HCT116 (cell line): Measurements from ENCODE around the gene HSPG2. TPM values are rescaled to one million over a fixed set of nuclear protein-coding genes. Genes with fewer than 3 reads are reported as not detected.

Source experiments
- ATAC-seq: fragments of 200-7000 bp; cut with Tn5 transposase; 2 replicates; pipeline ENCODE4 v1.9.1; 2020; ENCODE audit warnings: mild to moderate bottlenecking, moderate library complexity
- BruUV-seq: library from RNA; stranded (reverse); fragments of 400-500 nt; replicated peaks from 2 replicates; lab custom pipeline; 2021; lab: Mats Ljungman, UMichigan
- CTCF ChIA-PET: fragments of 300-600 bp; sonication (Branson Sonifier 250); formaldehyde crosslinking; loops from one replicate; lab custom pipeline; 2021; ENCODE audit warnings: antibody characterized with exemption; lab: Charles Lee
- POLR2A ChIA-PET: fragments of 300-600, 350-600 bp; sonication (Branson Sonifier 250); formaldehyde crosslinking; loops from one replicate; lab custom pipeline; 2021; ENCODE audit warnings: antibody characterized with exemption; lab: Charles Lee
- RAD21 ChIA-PET, 2 experiments: fragments of 300-600 bp; sonication (Branson Sonifier 250); formaldehyde crosslinking; loops; one replicate each; lab custom pipeline; 2023; ENCODE audit warnings: low total read pairs in 2 of 2; ENCODE audit not compliant: uncharacterized antibody in 2 of 2, unreplicated experiment in 2 of 2, low non-redundant PET in 1 of 2; lab: Charles Lee
- DNase-seq: peaks from one replicate; pipeline ENCODE4 v3.0.0-alpha.2; 2010; ENCODE audit warnings: low read depth, low spot score
- H2AFZ ChIP-seq: fragments of 200-600 bp; shearing (Covaris generic), sonication (generic); 2 replicates; pipeline ENCODE4 v1.6.1; 2017; ENCODE audit warnings: low read depth, mixed run types, mixed read lengths, antibody characterized with exemption, low read length; ENCODE audit not compliant: poor library complexity, severe bottlenecking
- H3K27ac ChIP-seq: 2 replicates; pipeline ENCODE4 v1.5.1; 2012; ENCODE audit warnings: low read depth, low read length
- H3K27me3 ChIP-seq: fragments of 200-600 bp; sonication (generic); 2 replicates; pipeline ENCODE4 v1.6.1; 2016; ENCODE audit warnings: mixed run types, low read length, mixed read lengths; ENCODE audit not compliant: insufficient read depth
- H3K36me3 ChIP-seq, 2 experiments: fragments of 200-500 bp in 1 of 2; fragments of 200-600 bp in 1 of 2; sonication (Bioruptor generic) in 1 of 2; sonication (generic) in 1 of 2; 2 replicates each; pipeline versions ENCODE4 v1.5.1 to v1.6.1; 2014 to 2016; ENCODE audit warnings: low read length in 2 of 2, inconsistent platforms in 1 of 2, mixed read lengths in 1 of 2, mixed run types in 1 of 2; ENCODE audit not compliant: insufficient read depth in 2 of 2, control insufficient read depth in 1 of 2
- H3K4me1 ChIP-seq, 2 experiments: fragments of 200-600 bp in 1 of 2; sonication (generic) in 1 of 2; 2 replicates each; pipeline versions ENCODE4 v1.5.1 to v1.6.1; 2012 to 2017; ENCODE audit warnings: low read length in 2 of 2, inconsistent platforms in 1 of 2, mild to moderate bottlenecking in 1 of 2, mixed read lengths in 1 of 2, mixed run types in 1 of 2, moderate library complexity in 1 of 2; ENCODE audit not compliant: insufficient read depth in 2 of 2, control insufficient read depth in 1 of 2
- H3K4me2 ChIP-seq: fragments of 200-600 bp; sonication (generic); 2 replicates; pipeline ENCODE4 v1.6.1; 2017; ENCODE audit warnings: mixed run types, low read length, mixed read lengths
- H3K4me3 ChIP-seq, 2 experiments: fragments of 200-600 bp in 1 of 2; sonication (generic) in 1 of 2; replicated peaks in 1 of 2; 2 replicates each; pipeline ENCODE4 v1.5.1; 2011 to 2016; ENCODE audit warnings: low read length in 2 of 2, control low read depth in 1 of 2, low read depth in 1 of 2, mild to moderate bottlenecking in 1 of 2, mixed read lengths in 1 of 2, mixed run types in 1 of 2
- H3K79me2 ChIP-seq: fragments of 200-600 bp; sonication (generic); 2 replicates; pipeline ENCODE4 v1.6.1; 2017; ENCODE audit warnings: mild to moderate bottlenecking, mixed run types, low read length, moderate library complexity, mixed read lengths; ENCODE audit not compliant: insufficient read depth
- H3K9ac ChIP-seq: fragments of 200-600 bp; sonication (generic); 2 replicates; pipeline ENCODE4 v1.6.1; 2016; ENCODE audit warnings: low read length, mixed read lengths
- H3K9me2 ChIP-seq: fragments of 200-600 bp; sonication (generic), shearing (Covaris generic); 2 replicates; pipeline ENCODE4 v1.6.1; 2017; ENCODE audit warnings: mixed run types, mild to moderate bottlenecking, moderate library complexity; ENCODE audit not compliant: insufficient read depth
- H3K9me3 ChIP-seq, 2 experiments: fragments of 200-500 bp in 1 of 2; fragments of 200-600 bp in 1 of 2; sonication (Bioruptor generic) in 1 of 2; sonication (generic) in 1 of 2; 2 replicates each; pipeline ENCODE4 v1.6.1; 2014 to 2017; ENCODE audit warnings: low read length in 2 of 2, mixed read lengths in 2 of 2, inconsistent platforms in 1 of 2, low read depth in 1 of 2, mild to moderate bottlenecking in 1 of 2, mixed run types in 1 of 2, moderate library complexity in 1 of 2; ENCODE audit not compliant: control insufficient read depth in 1 of 2, insufficient read depth in 1 of 2
- H4K20me1 ChIP-seq: fragments of 200-600 bp; sonication (generic), shearing (Covaris generic); 2 replicates; pipeline ENCODE4 v1.6.1; 2017; ENCODE audit warnings: mixed run types, mild to moderate bottlenecking, moderate library complexity; ENCODE audit not compliant: insufficient read depth
- ATF3 ChIP-seq: IDR thresholded peaks from 2 replicates; pipeline ENCODE4 v1.6.1; 2012
- MAX ChIP-seq: IDR thresholded peaks from 2 replicates; pipeline ENCODE4 v1.6.1; 2012
- POLR2AphosphoS5 ChIP-seq: IDR thresholded peaks from 2 replicates; pipeline ENCODE4 v1.6.1; 2011; ENCODE audit warnings: mild to moderate bottlenecking, low read depth, low read length, moderate library complexity
- SP1 ChIP-seq: IDR thresholded peaks from 2 replicates; pipeline ENCODE4 v1.6.1; 2012; ENCODE audit warnings: low read depth
- SRF ChIP-seq: IDR thresholded peaks from 2 replicates; pipeline ENCODE4 v1.6.1; 2012; ENCODE audit warnings: low read depth
- ZBTB33 ChIP-seq: IDR thresholded peaks from 2 replicates; pipeline ENCODE4 v1.6.1; 2011; ENCODE audit warnings: mild to moderate bottlenecking, low read length, moderate library complexity; ENCODE audit not compliant: insufficient replicate concordance; ENCODE audit errors: extremely low read depth
- intact Hi-C: fragments of 100-400 bp; cut with micrococcal nuclease; formaldehyde crosslinking; loops from 2 replicates; pipeline ENCODE4 v1.10.0; 2022
- total RNA-seq: library from RNA; stranded (reverse); gene quantifications from one replicate; pipeline ENCODE4 v1.2.1, GENCODE V29; 2021; ENCODE audit not compliant: unreplicated experiment

Gene HSPG2
- total RNA-seq, 1 experiment from 2014 or later = 55.7 TPM

GRCh38 chr1:21818656-21819055 is 118.5 kb downstream of the HSPG2 start:
- no peaks in the 10 kb centered on the region for H3K27me3 ChIP-seq
- H3K4me1 ChIP-seq = peaks cover 11 to 23% of the 10 kb centered on the region in 2 experiments; a peak in 3 of 4 replicates
- ChIA-PET RAD21 (no interaction called here), POLR2A (no interaction called here), CTCF (no interaction called here)
- H3K9me2 ChIP-seq = no peaks in the 10 kb centered on the region
- intact Hi-C loops = no loop called here
- ATAC-seq = peak; percentile 80
- H3K27ac ChIP-seq = no peak overlapping the region
- H3K9ac ChIP-seq = no peak overlapping the region
- BruUV-seq = no TSS peak
- H3K36me3 ChIP-seq = no peaks in the 10 kb centered on the region
- DNase-seq = peak; percentile 12
- no peaks in the 10 kb centered on the region for H3K79me2 ChIP-seq
- no peaks in the 10 kb centered on the region for H4K20me1 ChIP-seq
- no peaks in the 10 kb centered on the region for H3K9me3 ChIP-seq
- H2AFZ ChIP-seq = peak overlapping the region; percentile 88
- H3K4me3 ChIP-seq = no peak overlapping the region
- peak overlapping the region; percentile 40; the same call in 1 of the 2 replicates for H3K4me2 ChIP-seq
- no peak for TF ChIP-seq SP1
- no peak for TF ChIP-seq ATF3
- TF ChIP-seq SRF = no peak
- no peak for TF ChIP-seq MAX
- TF ChIP-seq POLR2AphosphoS5 = no peak
- TF ChIP-seq ZBTB33 = no peak
